HG03521 (cell line): ENCODE results near the gene GGT7.
"Not testable (repeated sequence)": the region's sequence is repeated elsewhere in the genome, so short reads cannot be mapped to it uniquely, and the experiment has no call there.

ENCODE experiments used
- ATAC-seq: cut with Tn5 transposase; IDR thresholded peaks from one replicate; pipeline ENCODE4 v1.9.1; 2021; ENCODE audit warnings: mild to moderate bottlenecking, moderate library complexity; ENCODE audit not compliant: unreplicated experiment

The GGT7 gene

GRCh38 chr20:34872622-34873224 is at the start of gene GGT7:
GGT7 (minus strand) TSS chr20:34872856; CDS start chr20:34872815, 41 bp downstream.
- ATAC-seq = peak; percentile 32

- no peak for ATAC-seq
Observed at GRCh38 chr20:34921436-34921835, 48.8 kb upstream of the GGT7 start.

- no peak for ATAC-seq
Observed at GRCh38 chr20:34920055-34920454, 47.4 kb upstream of the GGT7 start.

- ATAC-seq = no peak
Observed at GRCh38 chr20:34916774-34917354, 44.2 kb upstream of the GGT7 start.

- no peak for ATAC-seq
Observed at GRCh38 chr20:34915749-34916455, 43.2 kb upstream of the GGT7 start.

GRCh38 chr20:34915131-34915530 is 42.5 kb upstream of the GGT7 start:
- ATAC-seq = no peak

GRCh38 chr20:34907616-34908469 is 35.2 kb upstream of the GGT7 start:
- no peak for ATAC-seq

- no peak for ATAC-seq
Observed at GRCh38 chr20:34904202-34904621, 31.6 kb upstream of the GGT7 start.

- ATAC-seq = not testable (repeated sequence)
Observed at GRCh38 chr20:34898731-34899130, 26.1 kb upstream of the GGT7 start.

- ATAC-seq = not testable (repeated sequence)
Observed at GRCh38 chr20:34898129-34898528, 25.5 kb upstream of the GGT7 start.

- no peak for ATAC-seq
Observed at GRCh38 chr20:34896086-34896621, 23.5 kb upstream of the GGT7 start.

GRCh38 chr20:34895465-34895864 is 22.8 kb upstream of the GGT7 start:
- no peak for ATAC-seq

- ATAC-seq = no peak
Observed at GRCh38 chr20:34894723-34895122, 22.1 kb upstream of the GGT7 start.

GRCh38 chr20:34892671-34893070 is 20.0 kb upstream of the GGT7 start:
- no peak for ATAC-seq

GRCh38 chr20:34891166-34892062 is 18.8 kb upstream of the GGT7 start:
- ATAC-seq = no peak

- no peak for ATAC-seq
Observed at GRCh38 chr20:34888468-34888867, 15.8 kb upstream of the GGT7 start.

- no peak for ATAC-seq
Observed at GRCh38 chr20:34887023-34887422, 14.4 kb upstream of the GGT7 start.

- ATAC-seq = no peak
Observed at GRCh38 chr20:34886122-34886521, 13.5 kb upstream of the GGT7 start.

GRCh38 chr20:34884260-34884659 is 11.6 kb upstream of the GGT7 start:
- ATAC-seq = no peak

- ATAC-seq = no peak
Observed at GRCh38 chr20:34883809-34884208, 11.2 kb upstream of the GGT7 start.
